ENCODE data around the gene TADA2A. TPM values are rescaled to one million over a fixed set of nuclear protein-coding genes. Genes with fewer than 3 reads are reported as not detected.
"Not testable (repeated sequence)": the region's sequence is repeated elsewhere in the genome, so short reads cannot be mapped to it uniquely, and the experiment has no call there.

Gene TADA2A
- total RNA-seq, 1 experiment from 2014 or later = 25.2 TPM

DNA sequence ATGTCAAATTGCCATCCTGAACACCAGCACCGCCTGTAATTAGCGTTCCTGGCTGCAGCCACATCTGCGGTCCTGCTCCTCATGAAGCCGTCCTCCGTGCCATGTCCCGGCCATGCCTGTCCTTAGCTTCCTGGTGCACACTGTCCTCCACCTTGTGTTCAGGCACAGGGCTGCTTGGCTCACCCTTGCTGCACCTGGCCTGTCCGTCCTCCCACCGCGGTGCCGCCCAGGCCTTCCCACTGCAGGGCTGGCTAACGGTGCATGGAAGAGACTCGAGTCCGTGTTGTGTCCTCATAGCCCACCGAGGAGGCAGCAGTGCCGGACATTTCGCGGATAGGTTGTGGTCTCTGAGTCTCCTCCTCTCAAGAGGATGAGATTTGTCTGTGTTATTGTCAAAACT, 103.4 kb downstream of the TADA2A start:
- Histone ChIP-seq H3F3A (ENCODE audit: insufficient read depth, low read depth) (peaks cover 17% of the 10 kb centered on the region; the same call in 1 of the 2 replicates), H3K4me3 (no peak overlapping the region), H3K9me2 (ENCODE audit: insufficient read depth) (no peaks in the 10 kb centered on the region), H3K9me3 (ENCODE audit: insufficient read depth, low read depth) (no peaks in the 10 kb centered on the region), H4K20me1 (ENCODE audit: insufficient read depth) (peaks cover 34% of the 10 kb centered on the region), H3K27me3 (ENCODE audit: insufficient read depth, low read depth) (no peaks in the 10 kb centered on the region), H2AFZ (no peak overlapping the region), H3K4me2 (no peak overlapping the region), H3K4me1 (replicated peaks; ENCODE audit: insufficient read depth) (no peaks in the 10 kb centered on the region), H3K36me3 (ENCODE audit: low read depth) (peaks cover 8% of the 10 kb centered on the region), H3K79me2 (ENCODE audit: low read depth) (peaks cover 31% of the 10 kb centered on the region), H3K27ac (no peak overlapping the region)
- no TSS peak for BruUV-seq (replicated peaks)
- POLR2A ChIA-PET (ENCODE audit: unreplicated experiment) = no interaction called here
- no peak for TF ChIP-seq CTCF (conservative IDR thresholded peaks at IDR 0.05)
- no peak for TF ChIP-seq EZH2 (IDR thresholded peaks at IDR 0.05; ENCODE audit: low read depth)
- CTCF ChIA-PET = no interaction called here
- intact Hi-C loops (cut with micrococcal nuclease; ENCODE audit: unreplicated experiment) = no loop called here
- DNase-seq = no peak

DNA sequence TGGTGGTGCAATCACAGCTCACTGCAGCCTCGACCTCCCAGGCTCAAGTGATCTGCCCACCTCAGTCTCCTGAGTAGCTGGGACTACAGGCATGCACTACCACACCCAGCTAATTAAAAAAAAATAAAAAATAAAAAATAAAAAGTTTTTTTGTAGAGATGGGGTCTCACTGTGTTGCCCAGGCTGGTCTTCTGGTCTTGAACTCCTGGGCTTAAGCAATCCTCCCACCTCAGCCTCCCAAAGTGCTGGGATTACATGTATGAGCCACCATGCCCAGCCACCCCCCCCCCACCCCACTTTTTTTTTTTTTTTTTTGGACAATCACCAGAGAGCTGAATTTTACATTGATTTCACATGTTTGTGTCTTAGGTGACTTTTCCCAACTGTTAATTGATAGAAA, 105.0 kb downstream of the TADA2A start:
- intact Hi-C loops (cut with micrococcal nuclease; ENCODE audit: unreplicated experiment); DNase-seq; H3K4me2 ChIP-seq; H3K9me3 ChIP-seq (ENCODE audit: insufficient read depth, low read depth); H3K4me1 ChIP-seq (replicated peaks; ENCODE audit: insufficient read depth); H3K4me3 ChIP-seq; BruUV-seq (replicated peaks); H3K27me3 ChIP-seq (ENCODE audit: insufficient read depth, low read depth); H2AFZ ChIP-seq; H3K27ac ChIP-seq; H3K9me2 ChIP-seq (ENCODE audit: insufficient read depth); H3K36me3 ChIP-seq (ENCODE audit: low read depth): not testable (repeated sequence)
- peaks cover 17% of the 10 kb centered on the region for H3K79me2 ChIP-seq (ENCODE audit: low read depth)
- ChIA-PET POLR2A (ENCODE audit: unreplicated experiment) (interaction anchor here (0.6 kb wide), 1 partner anchor 137 kb away, joined by 4 read pairs; no protein-coding TSS in a partner anchor), CTCF (interaction anchor here (0.6 to 0.9 kb wide), 2 partner anchors 9 to 74 kb away, joined by 7 read pairs; no protein-coding TSS in a partner anchor)
- H3F3A ChIP-seq (ENCODE audit: insufficient read depth, low read depth) = peaks cover 17% of the 10 kb centered on the region
- peaks cover 29% of the 10 kb centered on the region for H4K20me1 ChIP-seq (ENCODE audit: insufficient read depth)

GRCh38 chr17:37512442-37513068, 105.9 kb downstream of the TADA2A start:
- H2AFZ ChIP-seq = no peak overlapping the region
- no peak for DNase-seq
- CTCF ChIA-PET = no interaction called here
- H3K9me3 ChIP-seq (ENCODE audit: insufficient read depth, low read depth) = no peaks in the 10 kb centered on the region
- no peaks in the 10 kb centered on the region for H3K4me1 ChIP-seq (replicated peaks; ENCODE audit: insufficient read depth)
- no peak overlapping the region for H3K4me3 ChIP-seq
- peaks cover 17% of the 10 kb centered on the region for H3F3A ChIP-seq (ENCODE audit: insufficient read depth, low read depth)
- POLR2A ChIA-PET (ENCODE audit: unreplicated experiment) = no interaction called here
- no peak overlapping the region for H3K27ac ChIP-seq
- H3K79me2 ChIP-seq (ENCODE audit: low read depth) = peaks cover 15% of the 10 kb centered on the region; the same call in 1 of the 2 replicates
- H3K9me2 ChIP-seq (ENCODE audit: insufficient read depth) = no peaks in the 10 kb centered on the region
- H4K20me1 ChIP-seq (ENCODE audit: insufficient read depth) = peaks cover 29% of the 10 kb centered on the region
- H3K36me3 ChIP-seq (ENCODE audit: low read depth) = peaks cover 8% of the 10 kb centered on the region
- no peaks in the 10 kb centered on the region for H3K27me3 ChIP-seq (ENCODE audit: insufficient read depth, low read depth)
- no peak for TF ChIP-seq CTCF (conservative IDR thresholded peaks at IDR 0.05)
- TF ChIP-seq EZH2 (IDR thresholded peaks at IDR 0.05; ENCODE audit: low read depth) = no peak
- intact Hi-C loops (cut with micrococcal nuclease; ENCODE audit: unreplicated experiment) = no loop called here
- TSS peak; percentile 24 for BruUV-seq (replicated peaks)
- no peak overlapping the region for H3K4me2 ChIP-seq

DNA sequence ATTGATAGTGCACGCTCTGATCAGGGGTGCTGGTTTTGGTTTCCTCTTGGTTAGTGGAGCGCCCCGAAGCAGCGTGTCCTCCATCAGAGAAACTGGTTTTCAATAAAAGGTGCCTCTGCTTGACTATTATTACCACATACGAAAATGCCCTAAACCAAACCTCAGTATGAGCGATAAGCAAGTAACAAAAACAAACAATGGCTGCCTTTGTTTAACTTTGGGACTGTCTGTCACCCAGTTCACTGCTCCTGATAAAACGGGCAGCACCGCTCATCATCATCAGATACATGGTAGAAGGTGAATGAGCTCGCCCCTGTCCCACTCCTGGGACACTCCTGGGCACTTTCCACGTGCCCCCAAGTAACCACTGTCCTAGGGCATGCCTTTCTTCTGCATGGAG, 107.0 kb downstream of the TADA2A start:
- H3K9me3 ChIP-seq (ENCODE audit: insufficient read depth, low read depth) = no peaks in the 10 kb centered on the region
- ChIA-PET CTCF (no interaction called here), POLR2A (ENCODE audit: unreplicated experiment) (no interaction called here)
- DNase-seq = no peak
- peaks cover 8% of the 10 kb centered on the region for H3K36me3 ChIP-seq (ENCODE audit: low read depth)
- peaks cover 22% of the 10 kb centered on the region for H3F3A ChIP-seq (ENCODE audit: insufficient read depth, low read depth)
- no peak for TF ChIP-seq EZH2 (IDR thresholded peaks at IDR 0.05; ENCODE audit: low read depth)
- no peak for TF ChIP-seq CTCF (conservative IDR thresholded peaks at IDR 0.05)
- H3K4me1 ChIP-seq (replicated peaks; ENCODE audit: insufficient read depth) = no peaks in the 10 kb centered on the region
- BruUV-seq (replicated peaks) = no TSS peak
- no peak overlapping the region for H3K4me2 ChIP-seq
- no peak overlapping the region for H3K4me3 ChIP-seq
- no peaks in the 10 kb centered on the region for H3K27me3 ChIP-seq (ENCODE audit: insufficient read depth, low read depth)
- no peak overlapping the region for H2AFZ ChIP-seq
- intact Hi-C loops (cut with micrococcal nuclease; ENCODE audit: unreplicated experiment) = no loop called here
- no peak overlapping the region for H3K27ac ChIP-seq
- peaks cover 21% of the 10 kb centered on the region for H4K20me1 ChIP-seq (ENCODE audit: insufficient read depth)
- H3K9me2 ChIP-seq (ENCODE audit: insufficient read depth) = no peaks in the 10 kb centered on the region
- 0 out of 2 replicates have a peak, but pooled peaks cover 9% of the 10 kb centered on the region for H3K79me2 ChIP-seq (ENCODE audit: low read depth)

Measured in PC-9 (cell line).